Activated CD8-positive, alpha-beta memory T cell treated with anti-CD3 and anti-CD28 coated beads for 24 hours (primary cell): ENCODE measurements around the gene GAS2.
A peak's percentile ranks its signal among the peaks of the same experiment; 100 is the strongest.
"Not testable (repeated sequence)": the region's sequence is repeated elsewhere in the genome, so short reads cannot be mapped to it uniquely, and the experiment has no call there.

Experiments
- DNase-seq: peaks from one replicate; pipeline ENCODE4 v3.0.0-alpha.2; 2020

The GAS2 gene

DNA sequence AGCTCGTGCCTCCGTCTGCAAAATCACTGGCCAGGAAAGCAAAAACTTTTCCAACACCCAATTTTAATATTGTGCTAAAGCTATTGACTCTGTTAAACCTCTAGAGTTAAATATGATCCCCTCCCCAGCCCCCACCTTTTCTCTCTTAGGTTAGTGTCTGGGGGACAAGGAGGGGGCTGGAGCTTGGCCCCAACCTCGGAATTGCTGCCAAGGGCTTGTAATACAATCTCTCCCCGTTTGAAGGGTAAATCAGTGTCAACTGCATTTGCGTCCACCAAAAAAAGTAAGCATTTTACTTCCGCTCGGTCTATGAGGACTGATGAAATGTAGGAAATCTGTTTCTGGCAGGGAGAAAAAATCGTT, at the start of gene GAS2:
Gene GAS2 (plus strand): TSS at position 287 of the 363 bp plus-strand sequence. CDS start 8,259 bp downstream, outside the sequence.
- no peak for DNase-seq

DNA sequence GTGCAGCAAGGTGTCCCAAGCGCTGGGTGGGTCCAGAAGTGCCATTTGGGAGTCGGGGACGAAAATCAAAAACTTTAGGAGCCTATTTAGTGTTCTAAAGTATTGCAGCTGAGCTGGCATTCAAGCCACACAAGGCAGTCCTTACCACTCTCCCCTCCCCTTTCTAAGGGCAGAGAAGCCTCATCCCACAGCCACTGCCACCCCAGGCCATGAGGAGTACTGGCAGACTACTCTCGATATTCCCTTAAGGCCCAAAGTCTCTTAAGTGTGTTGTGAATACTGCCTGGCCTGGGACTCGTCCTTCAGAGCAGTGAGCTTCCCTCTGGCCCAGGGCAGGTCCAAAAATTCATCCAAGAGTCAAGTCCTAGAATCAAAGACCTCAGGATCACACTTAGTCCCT, 48.5 kb upstream of the GAS2 start:
- no peak for DNase-seq

GRCh38 chr11:22624742-22625447, 41.5 kb upstream of the GAS2 start:
- DNase-seq, result no peak

- DNase-seq, result peak; percentile 95
Observed at GRCh38 chr11:22625448-22626287, 40.7 kb upstream of the GAS2 start, which contains the start of gene FANCF. Gene FANCF (minus strand): TSS chr11:22625823. CDS start chr11:22625810, 13 bp downstream.

GRCh38 chr11:22626573-22627239, 39.7 kb upstream of the GAS2 start:
- DNase-seq, result no peak

GRCh38 chr11:22627421-22627820, 39.0 kb upstream of the GAS2 start:
- no peak for DNase-seq

DNA sequence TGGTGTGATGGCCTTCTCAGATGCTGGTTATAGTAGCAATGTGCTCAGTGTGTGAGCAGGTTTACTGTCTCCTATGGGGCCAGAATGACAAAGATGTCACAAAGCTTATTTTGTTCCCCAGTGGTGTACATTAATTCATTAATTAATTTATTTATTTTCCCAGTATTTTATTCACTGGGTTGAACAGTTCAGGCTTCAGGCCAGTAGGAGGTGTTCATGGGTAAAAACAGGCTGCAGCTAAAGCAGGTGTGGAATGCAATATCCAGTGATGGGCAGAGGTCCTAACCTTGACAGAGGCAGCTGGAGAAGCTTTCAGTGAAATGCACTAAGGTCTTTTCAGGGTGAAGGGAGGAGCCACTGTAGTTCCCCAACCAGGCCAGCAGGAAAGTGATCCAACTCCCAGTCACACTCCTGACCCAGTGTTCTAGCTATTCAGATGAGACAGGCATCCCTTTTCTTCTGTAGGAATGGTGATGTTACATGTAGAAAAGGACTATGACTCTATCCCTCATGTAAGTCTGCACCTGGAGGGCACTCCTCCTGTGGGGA, 33.0 kb upstream of the GAS2 start:
- DNase-seq, result no peak

DNA sequence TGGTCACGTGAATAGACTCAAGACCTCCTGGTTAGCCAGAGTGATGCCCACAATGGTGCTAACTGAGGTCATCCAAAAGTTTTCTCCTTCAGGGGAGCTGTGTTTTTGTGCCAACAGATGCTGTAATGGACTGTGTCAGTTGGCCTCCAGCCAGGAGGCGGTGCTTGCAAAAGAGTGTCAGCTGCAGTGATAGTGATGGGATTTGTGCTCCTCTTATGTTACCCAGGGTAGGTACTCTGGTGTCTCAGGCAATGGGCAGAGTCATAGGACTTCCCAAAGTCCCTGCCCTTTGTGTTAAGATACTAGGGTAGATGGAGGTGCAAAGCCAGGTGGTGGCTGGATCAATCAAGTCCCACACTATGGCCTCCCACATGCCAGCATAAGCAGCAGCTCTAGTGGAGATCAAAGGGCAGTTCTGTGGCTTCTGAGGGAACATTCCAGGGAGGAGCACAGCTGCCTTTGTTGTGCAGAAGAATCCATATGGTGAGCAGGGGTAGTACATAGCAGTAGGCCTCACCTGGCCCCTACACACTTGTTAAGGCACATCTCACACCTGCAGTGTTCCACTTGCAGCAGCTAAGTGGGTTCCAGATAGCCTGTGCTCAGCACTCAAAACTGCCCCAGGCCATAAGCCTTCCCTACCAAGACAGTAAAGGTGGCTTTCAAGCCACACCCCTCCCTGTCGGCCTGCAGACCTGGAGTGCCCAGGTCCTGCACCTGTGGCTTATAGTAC, 31.3 kb upstream of the GAS2 start:
- DNase-seq, result no peak

- no peak for DNase-seq
Observed at GRCh38 chr11:22635689-22636088, 30.7 kb upstream of the GAS2 start.

DNA sequence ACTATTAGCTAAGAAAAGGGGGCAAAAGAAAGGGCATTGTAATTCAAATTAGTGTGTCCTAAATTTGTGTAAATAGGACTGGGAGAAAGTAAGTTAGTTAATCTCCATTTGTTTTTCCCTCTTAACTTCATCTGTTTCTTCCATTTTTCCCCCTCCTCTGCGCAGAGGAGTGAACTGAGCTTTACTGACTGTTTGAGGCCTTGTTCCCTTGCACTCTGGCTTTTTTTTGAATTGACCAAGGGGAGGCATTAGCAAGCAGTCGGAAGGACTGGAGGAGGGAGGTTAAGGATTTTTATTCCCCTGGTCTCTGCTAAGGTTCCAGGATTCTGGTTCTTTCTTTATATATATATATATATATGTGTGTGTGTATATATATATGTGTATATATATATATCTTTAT, 25.5 kb upstream of the GAS2 start:
- DNase-seq, result no peak

- no peak for DNase-seq
Observed at GRCh38 chr11:22641559-22641958, 24.9 kb upstream of the GAS2 start.

- DNase-seq, result not testable (repeated sequence)
Observed at GRCh38 chr11:22652346-22652745, 14.1 kb upstream of the GAS2 start.

- no peak for DNase-seq
Observed at GRCh38 chr11:22656130-22656529, 10.3 kb upstream of the GAS2 start.

DNA sequence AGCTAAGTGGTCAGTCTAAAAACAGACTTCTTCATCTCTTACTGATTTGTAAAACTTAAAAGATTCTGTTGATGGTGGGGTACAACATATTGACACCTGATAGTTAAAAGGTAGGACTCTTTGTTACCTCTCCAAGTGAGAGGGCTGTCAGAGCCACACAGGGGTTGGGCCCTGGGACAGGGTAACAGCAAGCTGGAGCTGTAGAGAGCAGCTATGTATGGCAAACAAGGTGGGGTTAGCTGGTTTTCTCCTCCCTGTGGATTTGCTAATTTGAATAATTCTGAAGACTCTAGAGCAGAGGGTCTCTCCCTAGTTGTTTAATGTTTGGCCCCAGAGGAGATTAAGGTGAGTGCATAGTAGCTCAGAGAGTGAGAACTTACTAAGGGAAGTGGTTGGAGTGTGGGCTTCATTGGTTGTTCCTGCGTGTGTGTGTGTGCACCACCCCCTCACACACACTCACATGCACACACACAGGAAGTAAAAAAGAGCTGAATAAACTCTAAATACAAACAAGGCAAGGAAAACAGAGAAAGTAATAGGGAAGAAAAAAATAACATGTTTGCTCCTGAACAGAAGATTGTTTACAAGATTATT, 9.2 kb upstream of the GAS2 start:
- DNase-seq, result no peak

- no peak for DNase-seq
Observed at GRCh38 chr11:22659783-22660182, 6.6 kb upstream of the GAS2 start.

DNA sequence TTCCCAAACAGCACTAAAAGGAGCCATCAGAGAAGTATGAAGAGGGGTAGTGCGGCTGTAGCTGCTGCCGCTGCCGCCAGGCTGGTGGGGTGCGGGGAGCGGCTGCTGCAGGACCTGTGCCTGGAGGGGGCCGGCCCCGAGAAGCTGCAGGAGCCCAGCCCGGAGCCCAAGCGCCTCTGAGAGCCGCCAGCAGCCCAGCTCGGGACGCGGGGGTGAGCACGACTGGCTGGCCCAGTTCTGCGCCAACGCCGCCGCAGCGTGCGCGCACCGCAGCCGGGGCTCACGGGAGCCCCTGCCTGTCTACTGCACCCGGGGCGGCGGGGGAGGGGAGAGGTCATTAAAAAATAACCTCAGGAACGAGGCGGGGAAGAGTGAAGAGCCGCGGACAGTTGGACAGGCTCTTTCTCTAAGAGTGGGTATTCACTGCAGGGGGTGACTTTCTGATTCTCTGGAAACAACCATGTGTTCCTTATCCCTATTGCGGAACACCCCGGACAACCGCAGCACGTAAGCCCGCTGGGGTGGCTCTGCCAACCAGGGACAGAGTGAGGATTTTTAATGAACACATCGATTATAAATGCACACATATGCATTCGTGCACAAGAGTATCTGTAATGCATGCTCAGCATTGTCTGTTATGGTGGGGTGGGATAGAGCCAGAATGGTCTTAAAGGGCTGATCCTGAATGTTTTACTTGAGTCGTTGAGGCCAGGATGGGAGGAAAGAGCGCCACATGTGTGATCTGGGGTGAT, 453 bp downstream of the GAS2 start:
- peak; percentile 67 for DNase-seq

DNA sequence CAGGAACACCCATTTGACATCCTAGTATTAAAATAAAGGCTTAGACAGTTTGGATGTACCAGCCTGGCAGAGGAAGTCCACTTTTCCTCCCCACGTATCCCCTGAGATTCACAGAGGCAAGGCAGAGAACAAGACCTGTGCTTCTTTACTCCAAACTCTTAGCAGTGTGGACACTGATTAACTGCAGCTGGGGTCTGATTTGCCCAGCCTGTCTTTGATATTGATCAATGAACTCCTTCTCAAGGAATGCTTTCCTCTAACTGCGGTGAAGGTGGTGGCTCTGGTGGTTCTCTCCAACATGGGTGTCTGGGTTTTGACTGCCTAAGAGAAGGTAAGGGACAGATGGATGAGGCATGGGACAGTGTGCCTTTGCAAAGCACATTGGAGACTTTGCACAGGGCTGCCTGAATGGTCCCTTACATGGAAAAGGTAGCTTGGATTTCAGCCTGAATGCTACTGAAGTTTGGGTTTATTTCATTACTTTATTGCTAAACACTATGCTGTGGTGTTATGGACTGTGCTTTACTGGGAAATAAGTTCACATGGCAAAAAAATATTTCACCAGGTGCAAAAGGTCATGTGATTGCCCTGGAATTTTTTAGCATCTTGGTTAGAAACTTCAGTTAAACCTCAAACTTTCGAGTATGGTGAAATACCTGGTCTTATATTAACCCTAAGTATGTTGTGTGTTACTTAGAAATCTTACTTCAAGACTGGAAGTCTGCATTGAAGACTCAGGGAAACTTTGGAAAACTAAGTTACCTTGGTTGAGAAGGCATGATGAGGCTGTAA, 1.8 kb downstream of the GAS2 start:
- no peak for DNase-seq

GRCh38 chr11:22669368-22669767, 3.0 kb downstream of the GAS2 start:
- no peak for DNase-seq

DNA sequence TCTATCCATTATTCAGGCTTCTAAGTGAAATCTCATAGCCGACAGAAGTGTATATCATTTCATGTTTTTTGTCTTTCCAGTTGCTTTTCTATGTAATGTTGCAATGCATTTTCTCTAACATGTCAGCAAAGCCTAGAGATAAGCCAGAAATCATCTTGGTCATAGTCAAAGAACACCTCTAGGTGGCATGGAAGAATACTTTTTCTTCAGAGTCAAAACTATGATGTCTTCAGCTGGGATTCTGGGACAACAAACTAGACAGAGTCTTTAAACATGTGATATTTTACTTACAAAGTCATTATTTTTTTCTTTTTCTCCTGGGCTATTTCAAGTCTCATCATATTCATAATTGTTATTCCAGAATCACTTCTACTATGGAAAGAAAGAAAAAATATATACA, 4.4 kb downstream of the GAS2 start:
- DNase-seq, result no peak

DNA sequence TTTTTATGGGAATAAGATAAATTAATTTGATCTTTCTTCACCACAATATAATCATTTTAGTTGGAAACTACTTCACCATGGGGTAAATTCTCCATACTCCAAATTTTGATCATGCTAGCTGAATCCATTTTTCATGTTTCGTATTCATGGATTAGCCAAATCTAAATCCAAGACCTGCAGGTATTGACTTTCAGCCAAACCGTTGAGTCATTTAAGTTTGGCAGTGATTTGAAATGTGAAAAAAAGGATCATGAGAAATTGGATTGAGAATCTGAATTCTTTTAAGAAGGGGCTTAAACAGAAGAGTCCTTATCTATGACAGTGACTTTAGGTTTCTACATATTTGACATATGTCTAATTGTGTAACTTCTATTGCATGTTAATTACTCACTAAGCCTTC, 5.3 kb downstream of the GAS2 start:
- DNase-seq, result no peak
